NT2/D1 (cell line): ENCODE results near the gene SELE.

ENCODE experiments used
- DNase-seq: peaks from one replicate; pipeline ENCODE4 v3.0.0-alpha.2; 2011; ENCODE audit warnings: low read depth, low spot score
- H3K27me3 ChIP-seq: 2 replicates; pipeline ENCODE4 v1.6.0; 2011; ENCODE audit warnings: mild to moderate bottlenecking; ENCODE audit not compliant: insufficient read length, insufficient read depth
- H3K36me3 ChIP-seq: 2 replicates; pipeline ENCODE4 v1.6.1; 2011; ENCODE audit warnings: mild to moderate bottlenecking, low read length, mixed read lengths; ENCODE audit not compliant: insufficient read depth, insufficient read length
- H3K4me1 ChIP-seq: 2 replicates; pipeline ENCODE4 v1.5.1; 2011; ENCODE audit not compliant: insufficient read depth, insufficient read length
- H3K4me3 ChIP-seq: 2 replicates; pipeline ENCODE4 v1.5.1; 2011; ENCODE audit warnings: low read depth; ENCODE audit not compliant: insufficient read length
- H3K9ac ChIP-seq: 2 replicates; pipeline ENCODE4 v1.6.0; 2011; ENCODE audit warnings: low read depth; ENCODE audit not compliant: insufficient read length
- H3K9me3 ChIP-seq: 2 replicates; pipeline ENCODE4 v1.5.1; 2011; ENCODE audit warnings: mild to moderate bottlenecking, low read length; ENCODE audit not compliant: insufficient read depth
- SUZ12 ChIP-seq: IDR thresholded peaks from 2 replicates; pipeline ENCODE4 v1.6.1; 2011; ENCODE audit not compliant: insufficient read length, insufficient read depth; ENCODE audit errors: extremely low read depth
- YY1 ChIP-seq: IDR thresholded peaks from 2 replicates; pipeline ENCODE4 v1.6.1; 2011; ENCODE audit not compliant: insufficient read length, insufficient read depth
- ZNF274 ChIP-seq: IDR thresholded peaks from 2 replicates; pipeline ENCODE4 v1.6.1; 2011; ENCODE audit warnings: mild to moderate bottlenecking, low read depth, low read length

SELE gene

GRCh38 chr1:169733924-169734323 lies at the start of gene SELE:
Gene SELE, minus strand, starts transcription at chr1:169734079. Its CDS starts 467 bp downstream, at chr1:169733612.
- H3K9me3 ChIP-seq, result no peaks in the 10 kb centered on the region
- H3K27me3 ChIP-seq, result no peaks in the 10 kb centered on the region
- TF ChIP-seq ZNF274 (no peak), YY1 (no peak), SUZ12 (no peak)
- H3K4me3 ChIP-seq, result no peak within 1 kb of the TSS
- DNase-seq, result no peak
- no peak within 1 kb of the TSS for H3K9ac ChIP-seq
- H3K36me3 ChIP-seq, result no peaks in the 10 kb centered on the region
- no peaks in the 10 kb centered on the region for H3K4me1 ChIP-seq

- no peaks in the 10 kb centered on the region for H3K27me3 ChIP-seq
- 0 out of 2 replicates have a peak, but pooled peaks cover 7% of the 10 kb centered on the region for H3K9me3 ChIP-seq
- no peak overlapping the region for H3K4me3 ChIP-seq
- no peak for DNase-seq
- H3K4me1 ChIP-seq, result no peaks in the 10 kb centered on the region
- H3K9ac ChIP-seq, result no peak overlapping the region
- no peaks in the 10 kb centered on the region for H3K36me3 ChIP-seq
- TF ChIP-seq ZNF274, result no peak
- TF ChIP-seq SUZ12, result no peak
- TF ChIP-seq YY1, result no peak
Observed at GRCh38 chr1:169782596-169782995, 48.7 kb upstream of the SELE start.

- TF ChIP-seq YY1 (no peak), SUZ12 (no peak), ZNF274 (no peak)
- no peaks in the 10 kb centered on the region for H3K27me3 ChIP-seq
- H3K9ac ChIP-seq, result no peak overlapping the region
Observed at GRCh38 chr1:169779970-169780369, 46.1 kb upstream of the SELE start.

GRCh38 chr1:169779150-169779549 lies 45.3 kb upstream of the SELE start:
- TF ChIP-seq SUZ12, result no peak
- no peak for TF ChIP-seq YY1
- TF ChIP-seq ZNF274, result no peak
- Histone ChIP-seq H3K9ac (no peak overlapping the region), H3K4me1 (no peaks in the 10 kb centered on the region), H3K4me3 (no peak overlapping the region), H3K36me3 (no peaks in the 10 kb centered on the region), H3K9me3 (no peaks in the 10 kb centered on the region), H3K27me3 (no peaks in the 10 kb centered on the region)
- no peak for DNase-seq

More at GRCh38 chr1:169779970-169780369, 46.1 kb upstream of the SELE start:
- H3K9me3 ChIP-seq, result no peaks in the 10 kb centered on the region
- no peaks in the 10 kb centered on the region for H3K36me3 ChIP-seq
- no peak for DNase-seq
- no peaks in the 10 kb centered on the region for H3K4me1 ChIP-seq
- H3K4me3 ChIP-seq, result no peak overlapping the region

GRCh38 chr1:169776440-169776839 lies 42.6 kb upstream of the SELE start:
- no peaks in the 10 kb centered on the region for H3K36me3 ChIP-seq
- H3K9me3 ChIP-seq, result no peaks in the 10 kb centered on the region
- H3K4me1 ChIP-seq, result no peaks in the 10 kb centered on the region
- DNase-seq, result no peak
- H3K9ac ChIP-seq, result no peak overlapping the region
- TF ChIP-seq SUZ12 (no peak), ZNF274 (no peak), YY1 (no peak)
- no peaks in the 10 kb centered on the region for H3K27me3 ChIP-seq
- H3K4me3 ChIP-seq, result no peak overlapping the region

- Histone ChIP-seq H3K4me3 (no peak overlapping the region), H3K36me3 (no peaks in the 10 kb centered on the region), H3K27me3 (no peaks in the 10 kb centered on the region), H3K9me3 (no peaks in the 10 kb centered on the region), H3K9ac (no peak overlapping the region), H3K4me1 (no peaks in the 10 kb centered on the region)
- no peak for DNase-seq
- TF ChIP-seq YY1 (no peak), ZNF274 (no peak), SUZ12 (no peak)
Observed at GRCh38 chr1:169768161-169768560, 34.3 kb upstream of the SELE start.

GRCh38 chr1:169765580-169766331 lies 31.9 kb upstream of the SELE start:
- Histone ChIP-seq H3K4me1 (no peaks in the 10 kb centered on the region), H3K4me3 (no peak overlapping the region), H3K36me3 (no peaks in the 10 kb centered on the region), H3K9ac (no peak overlapping the region), H3K27me3 (no peaks in the 10 kb centered on the region), H3K9me3 (no peaks in the 10 kb centered on the region)
- DNase-seq, result no peak
- TF ChIP-seq SUZ12 (no peak), YY1 (no peak), ZNF274 (no peak)
